Ishikawa (cell line): Measurements from ENCODE around the gene ZBED4.

Source experiments
- EP300 ChIP-seq: IDR thresholded peaks from 2 replicates; pipeline ENCODE4 v1.6.1; 2012; ENCODE audit warnings: borderline replicate concordance
- MAX ChIP-seq: IDR thresholded peaks from 2 replicates; pipeline ENCODE4 v1.6.1; 2012
- RAD21 ChIP-seq: IDR thresholded peaks from 2 replicates; pipeline ENCODE4 v1.6.1; 2012; ENCODE audit warnings: low read depth
- REST ChIP-seq: IDR thresholded peaks from 2 replicates; pipeline ENCODE4 v1.6.1; 2012; ENCODE audit warnings: low read depth, mild to moderate bottlenecking
- TEAD4 ChIP-seq: IDR thresholded peaks from 2 replicates; pipeline ENCODE4 v1.6.1; 2012
- USF1 ChIP-seq: IDR thresholded peaks from 2 replicates; pipeline ENCODE4 v1.6.1; 2012
- YY1 ChIP-seq: IDR thresholded peaks from 2 replicates; pipeline ENCODE4 v1.6.1; 2012; ENCODE audit warnings: low read depth
- ZBTB7A ChIP-seq: IDR thresholded peaks from 2 replicates; pipeline ENCODE4 v1.6.1; 2012; ENCODE audit warnings: low read depth

- TF ChIP-seq ZBTB7A (no peak), YY1 (no peak), USF1 (no peak), RAD21 (no peak), MAX (no peak), REST (no peak), TEAD4 (no peak), EP300 (no peak)
Observed at GRCh38 chr22:49829044-49829853, 24.4 kb upstream of the ZBED4 start.
